ENCODE results near the gene TOPBP1.
"Not testable (repeated sequence)": the region's sequence is repeated elsewhere in the genome, so short reads cannot be mapped to it uniquely, and the experiment has no call there.

The TOPBP1 gene

GRCh38 chr3:133568294-133569014, 93.3 kb downstream of the TOPBP1 start:
- no peak for DNase-seq

GRCh38 chr3:133563816-133564215, 97.9 kb downstream of the TOPBP1 start:
- no peak for DNase-seq

GRCh38 chr3:133563186-133563591, 98.6 kb downstream of the TOPBP1 start:
- DNase-seq, result no peak

- DNase-seq, result no peak
These were observed 99.4 kb downstream of the TOPBP1 start for GRCh38 chr3:133562376-133562775.

- DNase-seq, result no peak
These were observed 100.1 kb downstream of the TOPBP1 start for GRCh38 chr3:133561679-133562078.

- DNase-seq, result not testable (repeated sequence)
These were observed 110.2 kb downstream of the TOPBP1 start for GRCh38 chr3:133551589-133551988.
